Thymus (tissue), 11 donors: Measurements from ENCODE around the gene COL19A1. TPM values are rescaled to one million over a fixed set of nuclear protein-coding genes. Genes with fewer than 3 reads are reported as not detected.

ENCODE experiments used
- DNase-seq, 9 donors: peaks; one replicate each; pipeline ENCODE4 v3.0.0-alpha.2; 2013; ENCODE audit warnings: low spot score in 9 of 9, low read depth in 6 of 9, missing footprints in 1 of 9
- H3K27ac ChIP-seq, 2 donors: one replicate each; pipeline ENCODE4 v1.5.1; 2013; ENCODE audit warnings: control low read depth in 1 of 2, low read depth in 1 of 2, low read length in 1 of 2, mild to moderate bottlenecking in 1 of 2, moderate library complexity in 1 of 2
- H3K27me3 ChIP-seq, 2 donors: one replicate each; pipeline ENCODE4 v1.5.1; 2013; ENCODE audit warnings: low read length in 1 of 2; ENCODE audit not compliant: control insufficient read depth in 2 of 2, insufficient read depth in 1 of 2
- H3K36me3 ChIP-seq, 2 donors: one replicate each; pipeline ENCODE4 v1.5.1; 2013; ENCODE audit warnings: low read length in 1 of 2, mild to moderate bottlenecking in 1 of 2, moderate library complexity in 1 of 2; ENCODE audit not compliant: control insufficient read depth in 2 of 2, insufficient read depth in 2 of 2
- H3K4me1 ChIP-seq, 2 donors: one replicate each; pipeline ENCODE4 v1.5.1; 2013; ENCODE audit warnings: low read length in 2 of 2; ENCODE audit not compliant: control insufficient read depth in 2 of 2, insufficient read depth in 2 of 2
- H3K4me3 ChIP-seq, 2 donors: one replicate each; pipeline ENCODE4 v1.5.1; 2013; ENCODE audit warnings: low read length in 2 of 2, control low read depth in 1 of 2, mild to moderate bottlenecking in 1 of 2
- H3K9me3 ChIP-seq, 2 donors: one replicate each; pipeline ENCODE4 v1.5.1; 2013; ENCODE audit warnings: low read length in 1 of 2, mild to moderate bottlenecking in 1 of 2; ENCODE audit not compliant: control insufficient read depth in 2 of 2, insufficient read depth in 1 of 2
- WGBS: extraction: QIAGEN DNeasy Blood & Tissue Kit; methylation state at CpG from one replicate; pipeline ENCODE4 v1.1.7; 2013; 5-methylcytosine and 5-hydroxymethylcytosine counted together
- polyA plus RNA-seq: library from polyadenylated mRNA; stranded (reverse); fragments of 200-250 nt; gene quantifications from one replicate; pipeline ENCODE4 v1.2.3, GENCODE V29; 2013
- total RNA-seq: library from RNA; stranded (reverse); fragments of 120-200 nt; gene quantifications from one replicate; pipeline ENCODE4 v1.2.4, GENCODE V29; 2013
- donor health status: healthy.

Gene COL19A1
- total and polyA plus RNA-seq, 2 donors, result 0.34 to 8.7 TPM

GRCh38 chr6:70149209-70149788 is 282.9 kb downstream of the COL19A1 start:
- H3K9me3 ChIP-seq, result no peaks in the 10 kb centered on the region
- no peak for DNase-seq
- H3K4me3 ChIP-seq, result no peak overlapping the region
- H3K36me3 ChIP-seq, result no peaks in the 10 kb centered on the region
- H3K27me3 ChIP-seq, result no peaks in the 10 kb centered on the region
- H3K4me1 ChIP-seq, result no peaks in the 10 kb centered on the region
- 95% methylated on average over 6 of the region's 6 CpGs for WGBS
- no peak overlapping the region for H3K27ac ChIP-seq

- DNase-seq, result no peak
- Histone ChIP-seq H3K4me1 (no peaks in the 10 kb centered on the region), H3K4me3 (no peak overlapping the region), H3K27ac (no peak overlapping the region), H3K36me3 (no peaks in the 10 kb centered on the region), H3K9me3 (no peaks in the 10 kb centered on the region), H3K27me3 (no peaks in the 10 kb centered on the region)
- 84% methylated on average over 4 of the region's 4 CpGs for WGBS
These were observed 284.2 kb downstream of the COL19A1 start for GRCh38 chr6:70150521-70150920.

GRCh38 chr6:70151616-70152015 is 285.3 kb downstream of the COL19A1 start:
- H3K9me3 ChIP-seq, result no peaks in the 10 kb centered on the region
- DNase-seq, result no peak
- no peaks in the 10 kb centered on the region for H3K27me3 ChIP-seq
- 96% methylated on average over 2 of the region's 2 CpGs for WGBS
- H3K36me3 ChIP-seq, result no peaks in the 10 kb centered on the region
- H3K4me3 ChIP-seq, result no peak overlapping the region
- no peak overlapping the region for H3K27ac ChIP-seq
- no peaks in the 10 kb centered on the region for H3K4me1 ChIP-seq

GRCh38 chr6:70152786-70153185 is 286.4 kb downstream of the COL19A1 start:
- Histone ChIP-seq H3K4me3 (no peak overlapping the region), H3K4me1 (no peaks in the 10 kb centered on the region), H3K36me3 (no peaks in the 10 kb centered on the region), H3K27me3 (no peaks in the 10 kb centered on the region), H3K27ac (no peak overlapping the region), H3K9me3 (no peaks in the 10 kb centered on the region)
- 89% methylated on average over 6 of the region's 6 CpGs for WGBS
- DNase-seq, result no peak

DNA sequence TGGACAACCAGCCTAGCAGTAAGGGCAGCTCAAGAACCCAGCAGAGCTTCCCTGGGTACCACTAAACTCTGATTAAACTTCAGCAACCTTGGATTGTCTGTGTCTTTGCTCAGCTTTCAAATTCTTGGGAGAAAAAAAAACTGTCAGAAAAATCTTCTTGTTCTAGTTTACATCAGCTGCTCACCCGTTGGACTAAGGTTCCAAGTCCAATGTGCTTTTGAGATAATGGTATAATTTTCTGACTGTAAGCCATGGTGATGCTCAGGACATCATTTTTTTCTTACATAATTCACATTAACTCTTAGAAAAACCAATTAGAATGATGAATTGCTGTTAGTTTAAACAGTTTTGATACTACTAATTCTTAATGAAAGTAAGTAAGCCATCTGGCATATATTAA is 290.7 kb downstream of the COL19A1 start:
- no peaks in the 10 kb centered on the region for H3K9me3 ChIP-seq
- no peaks in the 10 kb centered on the region for H3K36me3 ChIP-seq
- H3K27ac ChIP-seq, result no peak overlapping the region
- WGBS, result 88% methylated on average over 1 of the region's 1 CpG
- no peaks in the 10 kb centered on the region for H3K4me1 ChIP-seq
- no peaks in the 10 kb centered on the region for H3K27me3 ChIP-seq
- H3K4me3 ChIP-seq, result no peak overlapping the region
- DNase-seq, result no peak

GRCh38 chr6:70160276-70160675 is 293.9 kb downstream of the COL19A1 start:
- no peak overlapping the region for H3K4me3 ChIP-seq
- no peaks in the 10 kb centered on the region for H3K36me3 ChIP-seq
- H3K9me3 ChIP-seq, result no peaks in the 10 kb centered on the region
- DNase-seq, result no peak
- no peak overlapping the region for H3K27ac ChIP-seq
- WGBS, result 85% methylated on average over 1 of the region's 1 CpG
- no peaks in the 10 kb centered on the region for H3K27me3 ChIP-seq
- H3K4me1 ChIP-seq, result no peaks in the 10 kb centered on the region

GRCh38 chr6:70162972-70163371 is 296.6 kb downstream of the COL19A1 start:
- Histone ChIP-seq H3K4me3 (no peak overlapping the region), H3K36me3 (no peaks in the 10 kb centered on the region), H3K4me1 (no peaks in the 10 kb centered on the region), H3K27ac (no peak overlapping the region), H3K9me3 (no peaks in the 10 kb centered on the region), H3K27me3 (peaks cover 0 to 3% of the 10 kb centered on the region in 2 donors)
- WGBS, result 58% methylated on average over 3 of the region's 3 CpGs
- DNase-seq, result no peak

DNA sequence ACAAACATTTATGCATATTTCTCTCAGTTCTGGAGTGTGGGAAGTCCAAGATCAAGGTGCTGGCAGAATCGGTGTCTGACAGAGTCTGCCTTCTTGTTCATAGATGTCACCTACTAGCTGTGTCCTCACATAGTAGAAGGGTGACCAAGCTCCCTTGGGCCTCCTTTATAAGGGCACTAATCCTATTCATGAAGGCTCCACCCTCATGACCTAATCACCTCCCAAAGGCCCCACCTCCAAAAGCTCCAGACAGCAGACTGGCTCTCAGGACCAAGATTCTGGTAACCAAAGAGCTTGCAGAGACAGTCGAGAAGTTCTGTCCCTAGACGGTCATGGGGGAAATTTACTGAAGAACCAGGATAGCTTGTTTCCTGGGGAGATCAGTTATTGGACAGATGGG is 297.4 kb downstream of the COL19A1 start:
- Histone ChIP-seq H3K27ac (no peak overlapping the region), H3K4me1 (no peaks in the 10 kb centered on the region), H3K4me3 (no peak overlapping the region), H3K27me3 (peaks cover 0 to 3% of the 10 kb centered on the region in 2 donors), H3K9me3 (no peaks in the 10 kb centered on the region), H3K36me3 (no peaks in the 10 kb centered on the region)
- no peak for DNase-seq
- WGBS, result 97% methylated on average over 3 of the region's 3 CpGs

GRCh38 chr6:70164556-70164955 is 298.2 kb downstream of the COL19A1 start:
- Histone ChIP-seq H3K4me1 (no peaks in the 10 kb centered on the region), H3K4me3 (no peak overlapping the region), H3K27ac (no peak overlapping the region), H3K36me3 (no peaks in the 10 kb centered on the region), H3K27me3 (peaks cover 0 to 3% of the 10 kb centered on the region in 2 donors), H3K9me3 (no peaks in the 10 kb centered on the region)
- DNase-seq, result no peak
- 93% methylated on average over 2 of the region's 2 CpGs for WGBS
